Nephron (organoid): ENCODE results near the gene CFAP97D1.

Source experiments
- H3K27ac Mint-ChIP-seq, 3 experiments: 2 replicates each; pipeline ENCODE4 v1.8.0; 2020; ENCODE audit warnings: mixed read lengths in 3 of 3, mild to moderate bottlenecking in 2 of 3, moderate library complexity in 1 of 3
- H3K27me3 Mint-ChIP-seq: 2 replicates; pipeline ENCODE4 v1.8.0; 2021; ENCODE audit warnings: low read depth, mild to moderate bottlenecking, moderate library complexity, mixed read lengths
- H3K36me3 Mint-ChIP-seq: 2 replicates; pipeline ENCODE4 v1.8.0; 2020; ENCODE audit warnings: low read depth, mixed read lengths
- H3K4me1 Mint-ChIP-seq: 2 replicates; pipeline ENCODE4 v1.8.0; 2020; ENCODE audit warnings: mixed read lengths
- H3K4me3 Mint-ChIP-seq, 3 experiments: 2 replicates each; pipeline ENCODE4 v1.8.0; 2020; ENCODE audit warnings: mild to moderate bottlenecking in 3 of 3, mixed read lengths in 3 of 3, moderate library complexity in 2 of 3
- H3K9me3 Mint-ChIP-seq: 2 replicates; pipeline ENCODE4 v1.8.0; 2020; ENCODE audit warnings: mixed read lengths
- CTCF ChIP-seq, 3 experiments: fragments of 200-600 bp; sonication (generic); IDR thresholded peaks; one replicate each; pipeline ENCODE4 v1.5.0; 2021; ENCODE audit warnings: antibody characterized with exemption in 3 of 3; ENCODE audit not compliant: unreplicated experiment in 3 of 3

The CFAP97D1 gene

GRCh38 chr17:43768382-43768781, 11.9 kb upstream of the CFAP97D1 start:
- H3K27me3 Mint-ChIP-seq = no peaks in the 10 kb centered on the region
- H3K4me1 Mint-ChIP-seq = peaks cover 9% of the 10 kb centered on the region
- no peak overlapping the region for H3K4me3 Mint-ChIP-seq
- H3K27ac Mint-ChIP-seq = no peak overlapping the region
- no peak for TF ChIP-seq CTCF (IDR thresholded peaks at IDR 0.05; ENCODE audit: unreplicated experiment in 3 of 3)
- no peaks in the 10 kb centered on the region for H3K9me3 Mint-ChIP-seq
- H3K36me3 Mint-ChIP-seq = peaks cover 50% of the 10 kb centered on the region

- no peaks in the 10 kb centered on the region for H3K9me3 Mint-ChIP-seq
- TF ChIP-seq CTCF (IDR thresholded peaks at IDR 0.05; ENCODE audit: unreplicated experiment in 3 of 3) = no peak
- peaks cover 11% of the 10 kb centered on the region for H3K4me1 Mint-ChIP-seq
- H3K36me3 Mint-ChIP-seq = peaks cover 53% of the 10 kb centered on the region
- H3K27me3 Mint-ChIP-seq = no peaks in the 10 kb centered on the region
- no peak overlapping the region for H3K27ac Mint-ChIP-seq
- no peak overlapping the region for H3K4me3 Mint-ChIP-seq
Observed at GRCh38 chr17:43768943-43769342, 11.3 kb upstream of the CFAP97D1 start.

- Mint-ChIP-seq H3K27me3 (no peaks in the 10 kb centered on the region), H3K9me3 (no peaks in the 10 kb centered on the region), H3K27ac (no peak overlapping the region), H3K4me1 (peaks cover 11% of the 10 kb centered on the region), H3K36me3 (peaks cover 58% of the 10 kb centered on the region), H3K4me3 (no peak overlapping the region)
- no peak for TF ChIP-seq CTCF (IDR thresholded peaks at IDR 0.05; ENCODE audit: unreplicated experiment in 3 of 3)
Observed at GRCh38 chr17:43769426-43769825, 10.8 kb upstream of the CFAP97D1 start.

GRCh38 chr17:43769859-43770258, 10.4 kb upstream of the CFAP97D1 start:
- H3K4me1 Mint-ChIP-seq = peaks cover 11% of the 10 kb centered on the region
- H3K27me3 Mint-ChIP-seq = no peaks in the 10 kb centered on the region
- no peak overlapping the region for H3K27ac Mint-ChIP-seq
- TF ChIP-seq CTCF (IDR thresholded peaks at IDR 0.05; ENCODE audit: unreplicated experiment in 3 of 3) = no peak
- H3K36me3 Mint-ChIP-seq = peaks cover 60% of the 10 kb centered on the region
- H3K9me3 Mint-ChIP-seq = no peaks in the 10 kb centered on the region
- H3K4me3 Mint-ChIP-seq = no peak overlapping the region

GRCh38 chr17:43770957-43771356, 9.3 kb upstream of the CFAP97D1 start:
- Mint-ChIP-seq H3K4me3 (no peak overlapping the region), H3K9me3 (no peaks in the 10 kb centered on the region), H3K27ac (no peak overlapping the region), H3K36me3 (peaks cover 66% of the 10 kb centered on the region), H3K27me3 (no peaks in the 10 kb centered on the region), H3K4me1 (peaks cover 16% of the 10 kb centered on the region)
- TF ChIP-seq CTCF (IDR thresholded peaks at IDR 0.05; ENCODE audit: unreplicated experiment in 3 of 3) = no peak

GRCh38 chr17:43771463-43771862, 8.8 kb upstream of the CFAP97D1 start:
- Mint-ChIP-seq H3K36me3 (peaks cover 66% of the 10 kb centered on the region), H3K9me3 (no peaks in the 10 kb centered on the region), H3K4me3 (no peak overlapping the region), H3K27me3 (no peaks in the 10 kb centered on the region), H3K27ac (no peak overlapping the region), H3K4me1 (peaks cover 21% of the 10 kb centered on the region)
- TF ChIP-seq CTCF (IDR thresholded peaks at IDR 0.05; ENCODE audit: unreplicated experiment in 3 of 3) = no peak
